T-helper 2 cell treated with Interferon-gamma antibody and Interleukin-4, amounts not matched to agents 5 μg/mL and 100 μg/mL, for 36 hours (primary cell): ENCODE data around the gene PRKAG3.

Experiments used
- DNase-seq: peaks from one replicate; pipeline ENCODE4 v3.0.0; 2021; ENCODE audit warnings: low spot score
- H3K27ac Mint-ChIP-seq: one replicate; pipeline ENCODE4 v1.8.0; 2021; ENCODE audit warnings: mild to moderate bottlenecking, mixed read lengths
- H3K27me3 Mint-ChIP-seq: one replicate; pipeline ENCODE4 v1.8.0; 2021; ENCODE audit warnings: low read depth, mixed read lengths
- H3K36me3 Mint-ChIP-seq: one replicate; pipeline ENCODE4 v1.8.0; 2021; ENCODE audit warnings: low read depth, mixed read lengths
- H3K4me1 Mint-ChIP-seq: one replicate; pipeline ENCODE4 v1.8.0; 2021; ENCODE audit warnings: low read depth, mixed read lengths
- H3K4me3 Mint-ChIP-seq: one replicate; pipeline ENCODE4 v1.8.0; 2022; ENCODE audit warnings: mild to moderate bottlenecking, moderate library complexity, mixed read lengths
- H3K9me3 Mint-ChIP-seq: one replicate; pipeline ENCODE4 v1.8.0; 2021; ENCODE audit warnings: mixed read lengths

The PRKAG3 gene

GRCh38 chr2:218839430-218839829 lies 7.8 kb upstream of the PRKAG3 start:
- DNase-seq: no peak
- H3K27me3 Mint-ChIP-seq: peaks cover 38% of the 10 kb centered on the region
- peaks cover 7% of the 10 kb centered on the region for H3K9me3 Mint-ChIP-seq
- H3K36me3 Mint-ChIP-seq: no peaks in the 10 kb centered on the region
- H3K4me3 Mint-ChIP-seq: no peak overlapping the region
- H3K27ac Mint-ChIP-seq: no peak overlapping the region
- H3K4me1 Mint-ChIP-seq: no peaks in the 10 kb centered on the region

DNA sequence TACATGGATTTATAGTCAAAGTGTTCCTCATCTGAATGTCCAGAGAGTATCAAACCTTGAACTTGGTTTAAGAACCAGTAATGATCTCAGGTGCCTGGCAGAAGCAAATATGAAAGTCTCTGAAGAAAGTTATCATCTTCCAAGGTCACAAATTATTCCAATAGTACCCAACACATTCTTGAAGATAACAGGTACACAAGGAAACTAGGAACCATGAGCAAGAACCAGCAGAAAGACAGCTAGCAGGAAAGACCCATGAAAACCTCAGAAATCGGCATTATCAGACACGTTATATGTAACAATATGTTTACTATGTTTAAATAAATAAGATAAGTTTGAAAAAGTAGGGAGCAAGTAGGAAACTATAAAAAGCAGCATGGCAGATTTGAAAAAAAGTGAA lies 5.9 kb upstream of the PRKAG3 start:
- no peak for DNase-seq
- Mint-ChIP-seq H3K4me1 (no peaks in the 10 kb centered on the region), H3K9me3 (peaks cover 4% of the 10 kb centered on the region), H3K27ac (no peak overlapping the region), H3K27me3 (peaks cover 46% of the 10 kb centered on the region), H3K36me3 (no peaks in the 10 kb centered on the region), H3K4me3 (no peak overlapping the region)

GRCh38 chr2:218834685-218835084 lies 3.1 kb upstream of the PRKAG3 start:
- Mint-ChIP-seq H3K36me3 (no peaks in the 10 kb centered on the region), H3K4me1 (no peaks in the 10 kb centered on the region), H3K27me3 (peaks cover 44% of the 10 kb centered on the region), H3K9me3 (peaks cover 4% of the 10 kb centered on the region), H3K4me3 (no peak overlapping the region), H3K27ac (no peak overlapping the region)
- DNase-seq: no peak

- Mint-ChIP-seq H3K4me3 (no peak overlapping the region), H3K27me3 (peaks cover 34% of the 10 kb centered on the region), H3K36me3 (no peaks in the 10 kb centered on the region), H3K9me3 (peaks cover 4% of the 10 kb centered on the region), H3K4me1 (no peaks in the 10 kb centered on the region), H3K27ac (no peak overlapping the region)
- no peak for DNase-seq
These were observed 1.5 kb upstream of the PRKAG3 start for GRCh38 chr2:218833023-218833609.

DNA sequence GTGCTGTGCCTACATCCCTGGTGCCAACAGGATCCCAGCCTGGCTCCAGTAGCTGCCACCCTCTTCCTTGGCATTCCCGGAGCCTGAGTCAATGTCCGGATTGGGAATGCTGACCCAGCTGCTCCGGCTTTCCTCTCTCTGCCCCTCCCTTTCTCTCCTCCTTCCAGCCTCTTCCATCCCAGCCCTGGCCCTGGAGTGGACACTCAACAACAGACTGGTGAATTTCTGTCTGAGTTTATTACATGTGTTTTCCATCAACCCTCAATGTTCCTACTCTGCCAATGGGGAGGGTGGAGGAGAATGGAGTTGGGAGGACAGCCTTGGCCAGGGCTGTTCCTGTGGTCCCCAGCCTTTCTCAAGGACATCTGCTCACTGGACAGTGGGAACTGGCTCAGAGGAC lies 917 bp upstream of the PRKAG3 start:
- Mint-ChIP-seq H3K4me3 (no peak overlapping the region), H3K27ac (no peak overlapping the region), H3K36me3 (no peaks in the 10 kb centered on the region), H3K9me3 (no peaks in the 10 kb centered on the region), H3K4me1 (no peaks in the 10 kb centered on the region), H3K27me3 (peaks cover 28% of the 10 kb centered on the region)
- DNase-seq: no peak

GRCh38 chr2:218832081-218832480 lies 478 bp upstream of the PRKAG3 start:
- H3K4me1 Mint-ChIP-seq: no peaks in the 10 kb centered on the region
- DNase-seq: no peak
- peaks cover 23% of the 10 kb centered on the region for H3K27me3 Mint-ChIP-seq
- H3K36me3 Mint-ChIP-seq: no peaks in the 10 kb centered on the region
- no peak overlapping the region for H3K4me3 Mint-ChIP-seq
- H3K9me3 Mint-ChIP-seq: no peaks in the 10 kb centered on the region
- no peak overlapping the region for H3K27ac Mint-ChIP-seq

DNA sequence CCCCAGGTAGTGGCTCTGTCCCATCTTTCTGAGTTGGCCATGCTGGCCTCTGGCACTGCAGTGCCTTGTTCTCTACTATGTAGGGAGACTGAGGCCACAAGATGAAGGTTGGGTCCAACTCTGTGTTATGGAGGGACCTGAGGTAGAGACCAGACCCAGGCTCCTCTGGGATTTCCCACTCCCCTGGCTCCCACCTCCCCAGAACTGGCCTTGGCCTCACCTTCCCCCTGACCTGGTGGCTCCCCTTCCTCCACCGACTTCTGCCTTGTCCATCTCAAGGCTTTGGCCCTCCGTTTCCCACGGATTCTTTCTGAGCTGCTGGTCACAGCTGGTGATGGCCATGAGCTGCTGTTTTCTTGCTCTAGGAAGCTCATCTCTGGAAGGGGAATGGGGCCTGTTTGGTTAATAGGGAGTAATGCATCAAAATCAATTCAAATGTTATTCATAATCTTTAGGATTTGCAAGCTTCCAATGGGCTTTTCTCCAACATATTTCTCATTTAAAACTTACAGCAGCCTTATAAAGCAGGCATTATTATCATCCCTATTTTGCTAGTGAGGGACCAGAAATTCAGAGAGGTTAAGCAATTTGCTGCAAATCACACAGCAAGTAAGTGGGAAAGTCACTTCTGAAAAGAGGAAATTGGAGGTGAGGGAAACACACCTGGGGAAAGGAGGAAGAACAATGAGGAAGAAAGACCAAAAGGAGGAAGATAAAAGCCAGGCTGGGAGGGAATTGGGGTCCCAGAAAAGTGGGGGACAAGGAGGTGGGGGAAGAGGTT lies 887 bp downstream of the PRKAG3 start:
- no peak overlapping the region for H3K27ac Mint-ChIP-seq
- peaks cover 19% of the 10 kb centered on the region for H3K27me3 Mint-ChIP-seq
- H3K36me3 Mint-ChIP-seq: no peaks in the 10 kb centered on the region

GRCh38 chr2:218829868-218830451 lies 1.6 kb downstream of the PRKAG3 start:
- Mint-ChIP-seq H3K36me3 (no peaks in the 10 kb centered on the region), H3K9me3 (no peaks in the 10 kb centered on the region), H3K27ac (no peak overlapping the region), H3K4me3 (no peak overlapping the region), H3K27me3 (peaks cover 18% of the 10 kb centered on the region), H3K4me1 (no peaks in the 10 kb centered on the region)
- no peak for DNase-seq

More for the DNA sequence above, 887 bp downstream of the PRKAG3 start:
- DNase-seq: no peak
- Mint-ChIP-seq H3K4me3 (no peak overlapping the region), H3K4me1 (no peaks in the 10 kb centered on the region), H3K9me3 (no peaks in the 10 kb centered on the region)

DNA sequence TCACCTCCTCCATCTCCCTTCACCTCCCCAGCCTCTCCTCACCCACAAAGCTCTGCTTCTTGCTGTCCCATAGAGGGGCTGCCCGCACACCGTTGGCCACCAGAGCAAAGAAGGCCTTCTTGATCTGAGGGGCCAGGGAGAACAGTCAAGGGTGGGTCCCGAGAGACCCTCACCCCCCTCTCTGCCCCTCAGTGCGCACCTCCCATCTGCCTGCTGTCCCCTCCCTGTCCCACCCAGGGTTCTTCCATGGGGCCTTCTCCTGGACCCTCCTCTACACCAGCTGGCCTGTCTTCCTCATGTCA lies 3.2 kb downstream of the PRKAG3 start:
- H3K36me3 Mint-ChIP-seq: no peaks in the 10 kb centered on the region

DNA sequence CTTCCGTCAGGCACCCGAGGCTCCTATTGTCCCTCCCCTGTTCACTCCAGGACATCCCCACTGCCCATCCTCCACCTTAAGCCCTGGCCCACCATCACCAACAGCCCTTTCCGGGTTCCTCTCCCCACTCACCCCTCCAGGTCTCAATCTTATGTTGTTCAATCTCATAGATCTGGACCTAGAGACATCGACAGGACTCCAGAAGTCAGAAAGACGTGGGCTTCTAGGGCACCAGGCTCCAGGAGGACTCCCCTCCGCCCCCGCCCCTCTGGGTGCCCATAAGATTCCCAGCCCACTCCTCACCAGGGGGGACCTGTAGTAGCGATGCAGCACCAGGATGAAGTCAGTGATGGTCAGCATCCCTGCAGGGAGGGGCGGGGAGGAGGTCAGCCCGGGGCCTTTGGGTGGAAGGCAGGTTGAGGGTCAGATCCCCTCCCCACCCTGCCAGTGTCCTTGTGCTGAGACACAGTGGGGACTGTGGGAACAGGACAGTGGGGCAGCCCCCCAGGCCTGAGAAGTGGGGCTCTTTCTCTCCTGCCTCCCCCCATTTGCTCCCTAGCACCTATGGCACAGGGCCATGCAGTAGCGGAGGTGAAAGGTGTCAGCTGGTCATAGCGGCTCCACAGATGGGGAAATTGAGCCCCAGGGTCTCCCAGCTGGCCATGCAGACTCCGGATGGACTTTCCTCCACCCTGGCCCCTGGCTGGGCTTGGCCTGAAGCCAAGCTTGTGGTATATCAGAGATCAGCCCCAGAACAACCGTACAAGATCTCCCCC lies 3.7 kb downstream of the PRKAG3 start:
- Mint-ChIP-seq H3K27ac (no peak overlapping the region), H3K4me1 (no peaks in the 10 kb centered on the region), H3K36me3 (no peaks in the 10 kb centered on the region), H3K4me3 (no peak overlapping the region), H3K27me3 (peaks cover 9% of the 10 kb centered on the region), H3K9me3 (no peaks in the 10 kb centered on the region)
- DNase-seq: no peak

More for the DNA sequence above, 3.2 kb downstream of the PRKAG3 start:
- no peak overlapping the region for H3K4me3 Mint-ChIP-seq
- H3K9me3 Mint-ChIP-seq: no peaks in the 10 kb centered on the region
- H3K27me3 Mint-ChIP-seq: peaks cover 14% of the 10 kb centered on the region
- no peak for DNase-seq
- no peaks in the 10 kb centered on the region for H3K4me1 Mint-ChIP-seq
- H3K27ac Mint-ChIP-seq: no peak overlapping the region

- no peak for DNase-seq
- Mint-ChIP-seq H3K27ac (no peak overlapping the region), H3K4me3 (no peak overlapping the region), H3K4me1 (no peaks in the 10 kb centered on the region), H3K9me3 (no peaks in the 10 kb centered on the region), H3K27me3 (peaks cover 5% of the 10 kb centered on the region), H3K36me3 (no peaks in the 10 kb centered on the region)
These were observed 4.8 kb downstream of the PRKAG3 start for GRCh38 chr2:218826791-218827190.

DNA sequence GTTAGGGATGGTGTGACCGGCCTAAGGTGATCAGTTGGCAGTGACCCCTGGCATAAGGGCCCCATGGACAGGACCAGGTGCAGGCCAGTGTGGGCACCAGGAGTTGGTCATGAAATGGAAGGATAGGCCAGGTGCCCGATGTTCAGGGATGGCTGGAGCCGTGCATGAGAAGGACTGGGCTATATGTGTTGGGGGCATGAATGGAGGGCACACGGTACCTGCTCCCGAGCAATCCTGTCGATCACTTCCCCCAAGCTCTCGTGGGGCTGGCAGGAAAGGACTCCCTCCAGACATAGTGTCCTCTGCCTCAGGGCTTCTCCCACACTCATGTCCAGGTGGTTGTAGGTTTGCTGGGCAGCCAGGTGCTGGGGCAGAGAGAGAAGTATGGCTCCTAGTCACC lies 7.6 kb downstream of the PRKAG3 start:
- no peak for DNase-seq
- H3K4me1 Mint-ChIP-seq: no peaks in the 10 kb centered on the region
- H3K4me3 Mint-ChIP-seq: no peak overlapping the region
- H3K9me3 Mint-ChIP-seq: no peaks in the 10 kb centered on the region
- no peaks in the 10 kb centered on the region for H3K27me3 Mint-ChIP-seq
- no peak overlapping the region for H3K27ac Mint-ChIP-seq
- H3K36me3 Mint-ChIP-seq: no peaks in the 10 kb centered on the region

DNA sequence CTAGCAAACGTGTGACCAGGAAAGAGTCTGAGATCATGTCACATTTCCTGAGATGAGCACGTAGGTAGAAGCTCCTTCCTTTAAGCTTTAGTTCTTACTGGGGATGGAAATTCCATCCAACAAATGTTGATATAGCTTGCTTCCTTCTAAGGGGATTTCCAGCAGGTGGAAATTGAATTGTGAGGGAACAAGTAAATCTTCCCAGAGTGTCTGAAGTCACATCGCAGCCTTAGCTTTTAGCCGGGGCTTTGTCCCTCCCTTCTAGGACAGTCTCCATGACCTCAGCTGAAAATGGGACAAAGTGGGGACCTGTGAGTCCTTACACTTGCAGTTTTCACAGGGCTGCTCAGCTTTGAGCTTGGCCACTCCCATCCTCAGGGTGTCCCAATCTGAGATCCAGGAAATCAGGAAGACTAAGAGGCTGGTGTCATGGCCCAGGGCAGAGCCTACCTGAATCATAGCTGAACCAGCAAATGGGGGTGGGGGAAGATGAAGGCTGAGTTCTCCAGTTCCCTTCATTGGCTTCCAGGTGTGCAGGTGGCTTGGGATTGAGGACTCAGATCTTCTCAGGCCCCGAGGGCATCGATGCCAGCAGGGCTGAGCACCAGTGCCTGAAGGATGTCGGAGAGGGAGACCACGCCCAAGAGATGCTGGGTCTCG lies 8.3 kb downstream of the PRKAG3 start:
- Mint-ChIP-seq H3K4me3 (no peak overlapping the region), H3K27me3 (no peaks in the 10 kb centered on the region)
- DNase-seq: no peak

GRCh38 chr2:218822622-218823021 lies 9.0 kb downstream of the PRKAG3 start:
- Mint-ChIP-seq H3K4me3 (no peak overlapping the region), H3K27me3 (peaks cover 1% of the 10 kb centered on the region)

More for the DNA sequence above, 8.3 kb downstream of the PRKAG3 start:
- H3K36me3 Mint-ChIP-seq: no peaks in the 10 kb centered on the region
- H3K27ac Mint-ChIP-seq: no peak overlapping the region
- H3K9me3 Mint-ChIP-seq: no peaks in the 10 kb centered on the region
- H3K4me1 Mint-ChIP-seq: no peaks in the 10 kb centered on the region

More at GRCh38 chr2:218822622-218823021, 9.0 kb downstream of the PRKAG3 start:
- DNase-seq: no peak
- Mint-ChIP-seq H3K9me3 (no peaks in the 10 kb centered on the region), H3K4me1 (no peaks in the 10 kb centered on the region), H3K36me3 (no peaks in the 10 kb centered on the region), H3K27ac (no peak overlapping the region)
